Naive B cell (primary cell): Measurements from ENCODE around the gene ADAM12. TPM values are rescaled to one million over a fixed set of nuclear protein-coding genes. Genes with fewer than 3 reads are reported as not detected.
"Not testable (repeated sequence)": the region's sequence is repeated elsewhere in the genome, so short reads cannot be mapped to it uniquely, and the experiment has no call there.

Source experiments
- ATAC-seq, 2 donors: fragments of 150-1000 bp; cut with Tn5 transposase; 2 replicates each; pipeline ENCODE4 v1.10.0; 2021; ENCODE audit warnings: low read depth in 2 of 2, mild to moderate bottlenecking in 2 of 2, moderate library complexity in 2 of 2
- DNase-seq: peaks from one replicate; pipeline ENCODE4 v3.0.0; 2022
- H3K27ac Mint-ChIP-seq, 6 donors: one replicate each; pipeline ENCODE4 v1.8.0; 2020 to 2022; ENCODE audit warnings: mild to moderate bottlenecking in 6 of 6, mixed read lengths in 6 of 6, moderate library complexity in 5 of 6, inconsistent platforms in 2 of 6
- H3K27me3 Mint-ChIP-seq, 3 donors: one replicate each; pipeline ENCODE4 v1.8.0; 2021 to 2022; ENCODE audit warnings: mixed read lengths in 3 of 3, mild to moderate bottlenecking in 1 of 3
- H3K36me3 Mint-ChIP-seq, 2 donors: one replicate each; pipeline ENCODE4 v1.8.0; 2020 to 2022; ENCODE audit warnings: mixed read lengths in 2 of 2, inconsistent platforms in 1 of 2, mild to moderate bottlenecking in 1 of 2
- H3K4me1 Mint-ChIP-seq, 3 donors: one replicate each; pipeline ENCODE4 v1.8.0; 2020 to 2022; ENCODE audit warnings: mixed read lengths in 3 of 3, inconsistent platforms in 1 of 3, mild to moderate bottlenecking in 1 of 3, moderate library complexity in 1 of 3
- H3K4me3 Mint-ChIP-seq, 8 donors: one replicate each; pipeline ENCODE4 v1.8.0; 2020 to 2022; ENCODE audit warnings: mild to moderate bottlenecking in 8 of 8, mixed read lengths in 8 of 8, moderate library complexity in 8 of 8, inconsistent platforms in 2 of 8
- H3K9me3 Mint-ChIP-seq, 7 donors: one replicate each; pipeline ENCODE4 v1.8.0; 2020 to 2022; ENCODE audit warnings: mixed read lengths in 7 of 7, mild to moderate bottlenecking in 5 of 7, inconsistent platforms in 2 of 7, moderate library complexity in 1 of 7
- polyA plus RNA-seq, 6 donors: library from polyadenylated mRNA; unstranded; fragments of 300-500 nt; fragmentation: Illumina TruSeq; gene quantifications; one replicate each; pipeline ENCODE4 v1.2.3, GENCODE V29; 2021; ENCODE audit warnings: low read depth in 6 of 6

ADAM12 gene
- polyA plus RNA-seq, 6 donors from 2014 or later, result 0.07 to 0.08 TPM; not detected in 4

- Mint-ChIP-seq H3K36me3 (peaks cover 0 to 12% of the 10 kb centered on the region in 2 donors), H3K4me3 (no peak overlapping the region), H3K27ac (no peak overlapping the region), H3K27me3 (peaks cover 6 to 12% (median 10%) of the 10 kb centered on the region in 3 donors), H3K9me3 (peaks cover 0 to 13% (median 2%) of the 10 kb centered on the region in 7 donors), H3K4me1 (peaks cover 0 to 11% (median 0%) of the 10 kb centered on the region in 3 donors)
- ATAC-seq (no peak), DNase-seq (no peak)
Observed at GRCh38 chr10:126252884-126253610, 135.2 kb downstream of the ADAM12 start.

- Mint-ChIP-seq H3K9me3 (peaks cover 0 to 13% (median 2%) of the 10 kb centered on the region in 7 donors), H3K27ac (no peak overlapping the region), H3K4me1 (peaks cover 0 to 11% (median 0%) of the 10 kb centered on the region in 3 donors), H3K4me3 (peak overlapping the region in 1 of 8 donors; percentile 67), H3K36me3 (peaks cover 0 to 12% of the 10 kb centered on the region in 2 donors), H3K27me3 (peaks cover 5 to 12% (median 6%) of the 10 kb centered on the region in 3 donors)
- DNase-seq, result no peak
- ATAC-seq, result no peak
Observed at GRCh38 chr10:126251778-126252407, 136.4 kb downstream of the ADAM12 start.

GRCh38 chr10:126250527-126251310, 137.6 kb downstream of the ADAM12 start:
- Mint-ChIP-seq H3K27me3 (peaks cover 5 to 12% (median 6%) of the 10 kb centered on the region in 3 donors), H3K27ac (no peak overlapping the region), H3K36me3 (peaks cover 0 to 12% of the 10 kb centered on the region in 2 donors), H3K9me3 (peaks cover 0 to 13% (median 2%) of the 10 kb centered on the region in 7 donors), H3K4me3 (no peak overlapping the region), H3K4me1 (peaks cover 0 to 11% (median 0%) of the 10 kb centered on the region in 3 donors)
- ATAC-seq (no peak), DNase-seq (no peak)

- Mint-ChIP-seq H3K9me3 (peaks cover 0 to 13% (median 2%) of the 10 kb centered on the region in 7 donors), H3K4me3 (no peak overlapping the region), H3K4me1 (peaks cover 0 to 11% (median 0%) of the 10 kb centered on the region in 3 donors), H3K27ac (no peak overlapping the region), H3K36me3 (peaks cover 0 to 12% of the 10 kb centered on the region in 2 donors), H3K27me3 (peaks cover 0 to 6% (median 6%) of the 10 kb centered on the region in 3 donors)
- ATAC-seq (no peak), DNase-seq (no peak)
Observed at GRCh38 chr10:126250045-126250444, 138.2 kb downstream of the ADAM12 start.

- Mint-ChIP-seq H3K4me3 (no peak overlapping the region), H3K27ac (peak overlapping the region in 1 of 6 donors; percentile 84)
- no peak for ATAC-seq
Observed at GRCh38 chr10:126247446-126247975, 140.8 kb downstream of the ADAM12 start.

GRCh38 chr10:126246396-126246795, 141.9 kb downstream of the ADAM12 start:
- not testable (repeated sequence) for DNase-seq, H3K4me1 Mint-ChIP-seq, ATAC-seq, H3K9me3 Mint-ChIP-seq, H3K27me3 Mint-ChIP-seq, H3K36me3 Mint-ChIP-seq, H3K4me3 Mint-ChIP-seq
- H3K27ac Mint-ChIP-seq, result peak overlapping the region in 1 of 6 donors; percentile 74

More at GRCh38 chr10:126247446-126247975, 140.8 kb downstream of the ADAM12 start:
- Mint-ChIP-seq H3K9me3 (peaks cover 0 to 13% (median 2%) of the 10 kb centered on the region in 7 donors), H3K4me1 (peaks cover 0 to 11% (median 0%) of the 10 kb centered on the region in 3 donors), H3K27me3 (no peaks in the 10 kb centered on the region), H3K36me3 (peaks cover 0 to 12% of the 10 kb centered on the region in 2 donors)
- no peak for DNase-seq

GRCh38 chr10:126245501-126245900, 142.8 kb downstream of the ADAM12 start:
- ATAC-seq (no peak), DNase-seq (no peak)
- no peak overlapping the region for H3K4me3 Mint-ChIP-seq
- H3K4me1 Mint-ChIP-seq, result no peaks in the 10 kb centered on the region
- H3K36me3 Mint-ChIP-seq, result no peaks in the 10 kb centered on the region
- no peak overlapping the region for H3K27ac Mint-ChIP-seq
- no peaks in the 10 kb centered on the region for H3K9me3 Mint-ChIP-seq
- H3K27me3 Mint-ChIP-seq, result peaks cover 0 to 6% (median 3%) of the 10 kb centered on the region in 3 donors

- no peaks in the 10 kb centered on the region for H3K36me3 Mint-ChIP-seq
- H3K9me3 Mint-ChIP-seq, result no peaks in the 10 kb centered on the region
- no peaks in the 10 kb centered on the region for H3K4me1 Mint-ChIP-seq
- ATAC-seq, result no peak
- H3K4me3 Mint-ChIP-seq, result no peak overlapping the region
- no peak overlapping the region for H3K27ac Mint-ChIP-seq
- peaks cover 0 to 12% (median 7%) of the 10 kb centered on the region in 3 donors for H3K27me3 Mint-ChIP-seq
- no peak for DNase-seq
Observed at GRCh38 chr10:126243971-126244370, 144.3 kb downstream of the ADAM12 start.

GRCh38 chr10:126243306-126243705, 145.0 kb downstream of the ADAM12 start:
- H3K36me3 Mint-ChIP-seq, result no peaks in the 10 kb centered on the region
- DNase-seq (no peak), ATAC-seq (no peak)
- H3K4me1 Mint-ChIP-seq, result no peaks in the 10 kb centered on the region
- no peak overlapping the region for H3K4me3 Mint-ChIP-seq
- no peaks in the 10 kb centered on the region for H3K9me3 Mint-ChIP-seq
- peaks cover 0 to 12% (median 7%) of the 10 kb centered on the region in 3 donors for H3K27me3 Mint-ChIP-seq
- H3K27ac Mint-ChIP-seq, result no peak overlapping the region

GRCh38 chr10:126242397-126243260, 145.6 kb downstream of the ADAM12 start:
- Mint-ChIP-seq H3K27me3 (peaks cover 0 to 12% (median 7%) of the 10 kb centered on the region in 3 donors), H3K27ac (no peak overlapping the region), H3K9me3 (peaks cover 0 to 2% (median 0%) of the 10 kb centered on the region in 7 donors), H3K4me1 (no peaks in the 10 kb centered on the region), H3K4me3 (no peak overlapping the region), H3K36me3 (no peaks in the 10 kb centered on the region)
- ATAC-seq, result no peak
- no peak for DNase-seq

- Mint-ChIP-seq H3K9me3 (peaks cover 0 to 14% (median 2%) of the 10 kb centered on the region in 7 donors), H3K4me1 (no peaks in the 10 kb centered on the region), H3K27me3 (peaks cover 0 to 12% (median 7%) of the 10 kb centered on the region in 3 donors), H3K4me3 (no peak overlapping the region), H3K36me3 (no peaks in the 10 kb centered on the region), H3K27ac (no peak overlapping the region)
- DNase-seq, result no peak
- ATAC-seq, result no peak
Observed at GRCh38 chr10:126240483-126240882, 147.8 kb downstream of the ADAM12 start.

GRCh38 chr10:126239844-126240243, 148.4 kb downstream of the ADAM12 start:
- H3K27me3 Mint-ChIP-seq, result peaks cover 0 to 12% (median 7%) of the 10 kb centered on the region in 3 donors
- no peaks in the 10 kb centered on the region for H3K4me1 Mint-ChIP-seq
- no peak for DNase-seq
- no peak overlapping the region for H3K4me3 Mint-ChIP-seq
- ATAC-seq, result no peak
- H3K36me3 Mint-ChIP-seq, result no peaks in the 10 kb centered on the region
- peaks cover 0 to 14% (median 2%) of the 10 kb centered on the region in 7 donors for H3K9me3 Mint-ChIP-seq
- no peak overlapping the region for H3K27ac Mint-ChIP-seq
